Glutamatergic neuron (in vitro differentiated cells): ENCODE measurements around the gene MINK1. TPM values are rescaled to one million over a fixed set of nuclear protein-coding genes. Genes with fewer than 3 reads are reported as not detected.

Experiments
- DNase-seq: peaks from one replicate; pipeline ENCODE4 v3.0.0; 2022
- H3K27ac Mint-ChIP-seq: one replicate; pipeline ENCODE4 v1.8.0; 2020; ENCODE audit warnings: mild to moderate bottlenecking, mixed read lengths, inconsistent platforms; ENCODE audit not compliant: unreplicated experiment
- H3K27me3 Mint-ChIP-seq: one replicate; pipeline ENCODE4 v1.8.0; 2020; ENCODE audit warnings: mild to moderate bottlenecking, moderate library complexity, mixed read lengths, inconsistent platforms; ENCODE audit not compliant: unreplicated experiment
- H3K36me3 Mint-ChIP-seq: one replicate; pipeline ENCODE4 v1.8.0; 2020; ENCODE audit warnings: mild to moderate bottlenecking, mixed read lengths, inconsistent platforms; ENCODE audit not compliant: unreplicated experiment
- H3K4me1 Mint-ChIP-seq: one replicate; pipeline ENCODE4 v1.8.0; 2020; ENCODE audit warnings: mild to moderate bottlenecking, low read depth, mixed read lengths, inconsistent platforms; ENCODE audit not compliant: unreplicated experiment
- H3K4me3 Mint-ChIP-seq: one replicate; pipeline ENCODE4 v1.8.0; 2020; ENCODE audit warnings: mild to moderate bottlenecking, mixed read lengths, inconsistent platforms; ENCODE audit not compliant: unreplicated experiment
- H3K9me3 Mint-ChIP-seq: one replicate; pipeline ENCODE4 v1.8.0; 2020; ENCODE audit warnings: mild to moderate bottlenecking, moderate library complexity, mixed read lengths, inconsistent platforms; ENCODE audit not compliant: unreplicated experiment
- CTCF ChIP-seq: fragments of 200-600 bp; sonication (generic); IDR thresholded peaks from one replicate; pipeline ENCODE4 v1.5.0; 2021; ENCODE audit not compliant: partially characterized antibody, unreplicated experiment
- total RNA-seq: library from RNA; stranded (reverse); fragmentation: NEBNext Ultra II Directional; extraction: Animal tissue kit (Norgen Biotek cat#: 25700); gene quantifications from one replicate; pipeline ENCODE4 v1.2.1, GENCODE V29; 2021; ENCODE audit not compliant: unreplicated experiment

MINK1 gene
- total RNA-seq, 1 donor from 2014 or later = 130 TPM

DNA sequence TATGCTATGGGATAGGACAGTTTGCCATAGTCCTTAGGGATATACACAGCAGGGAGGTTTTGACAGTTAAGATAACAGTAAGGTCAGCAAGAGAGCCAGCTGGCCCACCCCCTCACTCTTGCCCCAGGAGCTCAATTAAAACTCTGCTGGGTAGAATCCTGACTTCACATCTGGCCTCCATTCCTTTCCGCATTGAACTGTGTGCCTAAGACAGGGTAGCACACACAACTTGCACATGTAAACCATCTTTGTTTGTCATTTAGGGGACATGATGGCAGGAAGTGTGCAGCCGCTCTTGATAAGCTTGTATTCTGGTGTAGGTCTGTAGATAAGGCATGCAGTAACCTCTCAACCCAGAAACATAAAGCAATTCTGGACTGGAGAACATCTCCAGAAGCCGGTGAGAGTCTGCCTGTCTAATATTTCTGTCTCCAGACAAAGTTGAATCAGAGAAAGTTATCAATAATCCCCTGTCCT lies 5.2 kb downstream of the MINK1 start:
- no peak overlapping the region for H3K4me3 Mint-ChIP-seq
- DNase-seq = no peak
- peaks cover 5% of the 10 kb centered on the region for H3K36me3 Mint-ChIP-seq
- peaks cover 10% of the 10 kb centered on the region for H3K9me3 Mint-ChIP-seq
- H3K27me3 Mint-ChIP-seq = no peaks in the 10 kb centered on the region
- no peak overlapping the region for H3K27ac Mint-ChIP-seq
- H3K4me1 Mint-ChIP-seq = peaks cover 39% of the 10 kb centered on the region
- no peak for TF ChIP-seq CTCF

DNA sequence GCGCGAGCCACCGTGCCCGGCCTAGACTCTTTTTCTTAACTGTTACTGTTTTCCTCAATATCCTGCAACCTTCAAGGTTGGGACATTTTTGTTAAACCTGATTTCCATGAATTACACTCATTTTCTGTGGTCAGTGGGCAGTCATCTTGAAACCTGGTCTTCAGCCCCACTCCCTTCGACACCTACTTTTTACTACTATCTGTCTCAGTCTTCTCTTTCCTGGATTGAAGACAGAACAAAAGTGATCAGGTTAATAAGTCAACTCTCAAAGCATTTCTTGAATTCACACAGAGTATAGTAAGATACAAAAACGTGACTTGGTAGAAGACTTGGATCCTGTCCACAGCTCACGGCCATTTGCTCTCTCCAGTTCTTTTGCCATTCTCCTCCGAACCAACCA lies 6.1 kb downstream of the MINK1 start:
- no peak for DNase-seq
- peaks cover 7% of the 10 kb centered on the region for H3K9me3 Mint-ChIP-seq
- no peak overlapping the region for H3K27ac Mint-ChIP-seq
- peaks cover 5% of the 10 kb centered on the region for H3K36me3 Mint-ChIP-seq
- H3K4me1 Mint-ChIP-seq = peaks cover 36% of the 10 kb centered on the region
- TF ChIP-seq CTCF = no peak
- H3K4me3 Mint-ChIP-seq = no peak overlapping the region
- H3K27me3 Mint-ChIP-seq = no peaks in the 10 kb centered on the region

GRCh38 chr17:4839965-4840892 lies 7.1 kb downstream of the MINK1 start:
- Mint-ChIP-seq H3K27me3 (no peaks in the 10 kb centered on the region), H3K9me3 (peaks cover 9% of the 10 kb centered on the region), H3K4me3 (no peak overlapping the region), H3K36me3 (no peaks in the 10 kb centered on the region), H3K27ac (no peak overlapping the region), H3K4me1 (peaks cover 29% of the 10 kb centered on the region)
- no peak for TF ChIP-seq CTCF
- no peak for DNase-seq

DNA sequence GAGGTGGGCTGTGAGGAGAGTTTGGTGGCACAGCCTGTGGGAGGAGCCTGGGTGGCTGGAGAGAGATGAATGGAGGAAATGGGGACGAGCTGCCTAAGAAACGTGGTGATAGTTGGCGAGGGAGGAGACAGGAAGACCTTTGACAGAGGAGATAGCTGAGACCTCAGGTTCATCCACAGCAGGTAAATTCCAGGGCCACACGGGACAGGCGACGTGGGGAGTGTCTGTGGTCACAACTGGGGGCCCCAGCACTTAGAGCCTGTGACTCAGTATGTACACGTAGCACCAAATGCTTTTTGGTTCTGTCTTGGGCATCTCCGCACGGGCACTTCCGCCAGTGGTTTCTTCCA lies 7.7 kb downstream of the MINK1 start:
- DNase-seq = no peak
- H3K36me3 Mint-ChIP-seq = no peaks in the 10 kb centered on the region
- no peak overlapping the region for H3K4me3 Mint-ChIP-seq
- no peak for TF ChIP-seq CTCF
- peaks cover 9% of the 10 kb centered on the region for H3K9me3 Mint-ChIP-seq
- H3K4me1 Mint-ChIP-seq = peaks cover 25% of the 10 kb centered on the region
- H3K27me3 Mint-ChIP-seq = no peaks in the 10 kb centered on the region
- H3K27ac Mint-ChIP-seq = no peak overlapping the region

- peaks cover 19% of the 10 kb centered on the region for H3K4me1 Mint-ChIP-seq
These were observed 9.2 kb downstream of the MINK1 start for GRCh38 chr17:4842376-4842775.

More at GRCh38 chr17:4842376-4842775, 9.2 kb downstream of the MINK1 start:
- no peak overlapping the region for H3K4me3 Mint-ChIP-seq
- H3K27ac Mint-ChIP-seq = no peak overlapping the region
- H3K27me3 Mint-ChIP-seq = no peaks in the 10 kb centered on the region
- peaks cover 9% of the 10 kb centered on the region for H3K9me3 Mint-ChIP-seq
- TF ChIP-seq CTCF = no peak
- H3K36me3 Mint-ChIP-seq = no peaks in the 10 kb centered on the region
- DNase-seq = no peak
